ENCODE data around the gene SIK1.
"Not testable (repeated sequence)": the region's sequence is repeated elsewhere in the genome, so short reads cannot be mapped to it uniquely, and the experiment has no call there.

The SIK1 gene

DNA sequence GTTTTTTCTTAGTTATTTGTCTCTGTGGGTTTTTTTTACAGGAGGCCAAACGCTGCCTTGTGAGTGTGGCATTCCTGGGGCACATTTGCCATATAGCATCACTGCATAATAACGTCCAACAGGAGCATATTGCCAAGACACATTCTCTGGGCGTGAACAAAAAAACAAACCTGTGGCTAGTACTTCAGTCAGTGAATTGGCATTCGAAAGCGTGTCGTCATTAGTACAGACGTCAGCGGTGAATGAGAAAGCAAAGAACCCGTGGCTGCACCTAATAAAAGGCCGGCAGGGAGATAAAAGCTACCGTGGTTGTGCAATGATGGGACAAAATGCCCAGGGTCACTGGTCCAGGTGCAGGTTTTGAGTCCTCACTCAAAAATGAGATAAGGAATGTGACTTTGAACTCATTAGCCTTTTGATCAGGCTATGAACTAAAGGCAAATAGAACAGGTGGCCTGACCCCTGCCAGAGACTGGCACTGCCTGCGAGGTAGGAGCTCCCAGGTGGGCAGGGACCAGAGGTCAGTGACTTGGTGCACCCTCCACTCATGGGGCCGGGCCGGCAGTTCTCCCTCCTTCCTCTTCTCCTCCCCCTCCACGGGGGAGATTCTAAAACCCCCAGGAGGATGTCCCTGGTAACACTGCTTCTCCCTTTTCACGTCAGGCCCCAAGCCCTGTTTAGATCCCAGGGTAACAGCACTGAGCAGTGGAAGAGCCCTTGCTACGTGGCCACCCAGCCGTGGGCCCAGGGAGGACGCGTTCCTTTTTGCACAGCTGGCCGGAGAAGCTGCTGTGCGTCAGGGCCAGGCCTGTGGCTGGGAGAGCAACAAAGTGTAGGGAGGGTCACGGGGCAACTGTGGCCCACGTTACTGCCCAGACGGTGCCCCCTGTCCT is 14.2 kb upstream of the SIK1 start:
- not testable (repeated sequence) for DNase-seq (ENCODE audit: low read depth in 1 of 2, low spot score in 1 of 2)

DNA sequence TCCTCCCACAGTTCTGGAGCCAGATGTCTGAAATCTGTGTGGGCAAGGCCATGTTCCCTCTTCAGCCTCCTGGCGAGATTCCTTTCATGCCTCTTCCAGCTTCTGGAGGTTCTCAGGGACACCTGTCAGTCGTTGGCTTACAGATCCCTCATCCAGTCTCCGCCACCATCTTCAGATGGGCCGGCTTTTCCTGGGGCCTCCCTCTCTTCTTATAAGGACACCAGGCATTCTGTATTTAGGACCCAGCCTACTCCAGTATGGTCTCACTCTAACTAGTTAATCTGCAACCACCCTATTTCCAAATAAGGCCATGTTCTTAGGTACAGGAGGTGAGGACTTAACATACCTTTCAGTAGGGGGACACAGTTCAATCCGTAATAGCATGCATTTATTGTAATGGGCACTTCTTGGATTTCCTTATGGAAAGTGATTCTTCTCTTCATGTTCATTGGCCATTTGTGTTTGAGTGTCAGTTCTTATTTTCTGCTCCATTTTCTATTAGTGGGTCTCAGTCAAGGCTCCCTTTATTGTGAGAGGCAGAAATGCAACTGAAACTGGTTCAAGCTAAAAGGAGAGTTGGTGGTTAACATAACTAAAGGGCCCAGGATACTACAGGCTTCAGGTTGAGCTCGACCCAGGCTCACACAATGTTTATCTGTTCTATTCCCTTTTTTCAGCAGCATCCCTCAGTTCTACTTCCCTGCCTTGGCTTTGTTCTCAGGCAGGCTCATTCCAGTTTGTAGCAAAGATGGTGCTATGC is 12.6 kb upstream of the SIK1 start:
- DNase-seq (ENCODE audit: low read depth in 1 of 2, low spot score in 1 of 2) = not testable (repeated sequence)

DNA sequence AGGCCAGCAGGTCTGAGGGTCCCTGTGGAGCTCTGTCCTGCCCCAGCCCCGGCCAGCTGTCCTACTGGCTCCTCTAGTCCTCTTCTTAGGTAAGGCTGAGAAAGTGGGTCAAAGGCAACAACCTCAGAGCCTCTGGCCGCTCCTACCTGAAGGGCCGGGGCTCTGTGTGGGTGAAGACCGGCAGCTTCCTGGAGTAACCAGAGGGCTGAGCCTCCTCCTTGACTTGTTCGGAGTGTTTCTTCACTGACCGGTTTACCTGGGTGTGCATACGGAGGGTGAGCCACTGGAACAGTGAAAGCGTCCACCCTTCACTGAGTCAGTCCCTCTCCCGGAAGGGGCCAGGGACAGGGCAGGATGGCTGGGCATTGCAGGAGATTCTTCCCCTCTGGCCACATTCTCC is 9.3 kb upstream of the SIK1 start:
- DNase-seq (ENCODE audit: low read depth in 1 of 2, low spot score in 1 of 2) = not testable (repeated sequence)

DNA sequence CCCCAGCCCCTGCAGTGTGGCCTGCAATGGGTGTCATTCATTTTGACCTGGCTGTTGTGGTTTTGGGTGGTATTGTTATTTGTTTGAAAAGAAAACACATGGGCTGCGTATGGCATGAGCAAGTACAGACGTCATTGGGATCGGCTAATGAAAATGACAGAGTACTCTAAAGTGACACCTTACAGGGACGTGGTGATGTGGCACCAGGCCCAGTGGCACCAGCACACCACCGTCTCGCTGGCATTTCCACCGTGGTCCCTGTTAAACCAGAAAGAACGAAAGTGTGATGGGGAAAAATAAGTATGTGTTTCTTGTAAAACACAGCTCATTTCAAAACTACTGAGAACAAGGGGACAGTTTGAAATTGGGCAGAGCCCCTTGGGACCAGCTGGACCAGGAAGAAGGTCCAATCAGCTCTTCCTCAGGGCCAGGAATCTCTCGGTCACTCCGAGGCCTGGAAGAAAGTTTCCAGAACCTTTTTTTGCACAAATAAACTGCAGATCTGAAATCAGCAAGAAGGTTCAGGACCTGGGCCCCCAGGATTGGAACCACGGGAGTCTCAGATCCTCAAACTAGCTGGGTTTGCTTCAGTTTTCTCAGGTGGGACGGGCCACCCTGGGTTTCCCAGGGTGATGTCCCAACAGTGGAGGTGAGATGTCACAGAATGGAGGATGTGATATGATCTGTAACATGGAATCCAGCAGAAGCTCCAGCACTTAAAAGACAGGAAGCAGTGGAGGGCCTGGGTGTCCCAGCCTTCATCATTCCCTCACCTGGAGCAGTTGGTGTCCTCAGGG is 6.6 kb upstream of the SIK1 start:
- DNase-seq (ENCODE audit: low read depth in 1 of 2, low spot score in 1 of 2) = not testable (repeated sequence)

DNA sequence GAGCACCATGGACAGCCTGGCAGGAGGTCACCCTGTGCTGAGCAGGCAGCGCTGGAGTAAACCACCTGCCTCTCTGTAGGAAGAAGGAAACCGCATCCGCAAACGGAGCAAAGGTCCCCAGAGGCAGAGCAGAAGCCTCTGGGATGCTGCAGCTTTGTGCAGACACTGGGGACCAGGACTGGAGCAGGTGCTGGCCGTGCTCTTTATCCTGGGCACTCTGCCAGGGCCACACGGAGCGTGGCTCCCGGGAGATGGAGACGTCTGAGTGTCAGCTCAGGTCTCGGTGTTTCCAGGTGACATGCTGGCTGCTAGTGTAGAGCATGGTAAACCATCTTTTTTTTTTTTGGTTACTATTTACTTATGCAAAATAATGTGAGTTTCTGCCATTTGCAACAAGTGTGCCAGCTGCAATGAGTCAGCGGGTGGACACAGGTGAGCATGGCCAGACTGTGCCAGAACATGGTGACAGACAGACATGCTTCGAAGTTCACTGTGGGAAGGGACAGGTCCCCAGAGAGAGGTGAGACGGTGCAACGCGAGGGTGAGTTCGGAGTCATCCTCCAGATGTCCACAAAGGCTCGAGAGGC is 4.0 kb upstream of the SIK1 start:
- not testable (repeated sequence) for DNase-seq (ENCODE audit: low read depth in 1 of 2, low spot score in 1 of 2)

DNA sequence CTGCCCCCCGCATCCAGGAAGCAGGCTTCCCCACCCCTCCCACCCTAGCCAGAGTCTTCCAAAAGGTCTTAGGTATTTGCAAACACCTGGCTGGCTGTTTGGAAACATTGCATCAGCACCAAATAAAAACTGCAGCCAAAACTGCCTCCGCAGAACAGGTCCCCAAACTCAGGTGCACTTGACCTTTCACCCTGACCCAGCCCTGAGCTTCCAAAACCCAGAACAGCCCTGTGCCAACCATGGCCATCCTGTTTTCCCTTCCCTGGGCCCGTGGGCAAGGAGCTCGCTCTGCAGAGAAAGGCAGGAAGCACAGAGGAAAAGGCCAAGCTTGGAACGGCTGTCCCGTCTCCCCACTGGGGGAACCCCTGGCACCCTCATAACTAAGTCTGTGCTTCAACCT is 2.0 kb upstream of the SIK1 start:
- not testable (repeated sequence) for DNase-seq (ENCODE audit: low read depth in 1 of 2, low spot score in 1 of 2)

DNA sequence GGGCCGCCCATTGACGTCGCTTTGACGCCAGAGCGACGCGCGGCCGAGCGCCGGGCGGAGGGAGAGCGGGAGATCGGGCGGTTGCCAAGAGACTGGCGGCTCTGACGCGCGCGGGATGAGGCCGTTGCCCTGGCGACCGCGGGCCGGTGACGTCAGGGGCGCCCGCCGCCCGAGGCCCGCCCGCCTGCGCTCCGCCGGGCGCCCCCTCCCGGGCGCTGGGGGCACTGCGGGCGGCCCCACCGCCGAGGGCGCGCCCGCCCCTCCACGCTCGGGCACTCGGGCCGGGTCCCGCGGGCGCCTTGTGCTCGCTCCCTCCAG is 270 bp upstream of the SIK1 start:
- DNase-seq (ENCODE audit: low read depth in 1 of 2, low spot score in 1 of 2) = not testable (repeated sequence)

DNA sequence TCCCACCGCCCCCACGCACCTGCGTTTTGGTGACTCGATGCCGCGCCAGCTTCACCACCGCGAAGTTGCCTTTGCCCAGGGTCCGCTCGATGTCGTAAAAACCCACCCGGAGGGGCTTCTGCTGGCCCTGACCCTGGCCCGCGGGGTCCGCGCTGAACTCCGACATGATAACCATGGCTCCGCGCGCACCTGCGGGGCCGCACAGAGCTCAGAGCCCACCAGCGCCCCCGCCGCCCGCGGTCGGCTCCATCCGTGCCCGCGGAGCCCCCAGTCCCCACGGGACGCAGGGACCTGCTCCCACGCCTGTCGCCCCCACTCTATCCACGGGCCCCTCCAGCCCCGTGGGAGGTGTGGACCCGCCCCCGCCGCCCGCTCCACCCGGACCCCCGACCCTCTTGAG is 927 bp downstream of the SIK1 start:
- not testable (repeated sequence) for DNase-seq (ENCODE audit: low read depth in 1 of 2, low spot score in 1 of 2)

DNA sequence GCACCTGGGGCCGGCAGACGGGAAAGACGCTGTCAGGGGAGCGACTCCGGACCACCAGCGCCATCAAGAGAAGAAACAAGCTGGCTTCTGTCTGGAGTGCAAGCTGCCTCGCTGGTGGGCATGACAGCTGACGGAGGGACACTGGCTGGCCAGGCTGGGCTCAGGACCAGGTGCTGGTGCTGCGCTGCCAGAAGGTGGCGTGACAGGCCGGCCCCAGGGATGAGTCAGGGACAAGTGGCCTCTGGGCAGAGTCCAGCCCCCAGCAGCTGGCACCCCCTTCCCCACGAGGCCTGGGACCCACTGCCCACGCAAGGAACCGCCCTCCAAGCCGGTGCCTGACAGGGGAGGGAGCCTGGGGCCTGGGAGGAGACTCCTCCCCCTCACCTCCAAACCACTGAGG is 7.5 kb downstream of the SIK1 start:
- DNase-seq (ENCODE audit: low read depth in 1 of 2, low spot score in 1 of 2) = not testable (repeated sequence)

DNA sequence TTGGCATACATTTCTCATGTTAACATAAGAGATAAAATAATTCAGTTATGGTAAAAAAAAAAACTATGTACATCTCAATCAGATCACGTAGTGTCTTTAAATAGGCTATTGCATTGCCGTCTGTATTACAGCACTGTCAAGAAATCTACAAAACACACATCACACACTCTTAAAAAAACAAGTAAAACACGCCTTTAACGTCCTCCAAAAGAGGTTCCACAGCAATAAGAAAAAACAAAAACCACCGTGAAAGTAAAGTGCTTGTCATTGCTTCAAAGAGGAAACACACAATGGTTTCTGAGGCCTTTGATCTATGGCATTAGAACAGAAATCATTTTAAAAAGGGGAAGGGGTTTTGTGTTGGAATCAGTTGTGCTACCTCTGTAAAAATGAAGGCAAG is 12.4 kb downstream of the SIK1 start:
- not testable (repeated sequence) for DNase-seq (ENCODE audit: low read depth in 1 of 2, low spot score in 1 of 2)

DNA sequence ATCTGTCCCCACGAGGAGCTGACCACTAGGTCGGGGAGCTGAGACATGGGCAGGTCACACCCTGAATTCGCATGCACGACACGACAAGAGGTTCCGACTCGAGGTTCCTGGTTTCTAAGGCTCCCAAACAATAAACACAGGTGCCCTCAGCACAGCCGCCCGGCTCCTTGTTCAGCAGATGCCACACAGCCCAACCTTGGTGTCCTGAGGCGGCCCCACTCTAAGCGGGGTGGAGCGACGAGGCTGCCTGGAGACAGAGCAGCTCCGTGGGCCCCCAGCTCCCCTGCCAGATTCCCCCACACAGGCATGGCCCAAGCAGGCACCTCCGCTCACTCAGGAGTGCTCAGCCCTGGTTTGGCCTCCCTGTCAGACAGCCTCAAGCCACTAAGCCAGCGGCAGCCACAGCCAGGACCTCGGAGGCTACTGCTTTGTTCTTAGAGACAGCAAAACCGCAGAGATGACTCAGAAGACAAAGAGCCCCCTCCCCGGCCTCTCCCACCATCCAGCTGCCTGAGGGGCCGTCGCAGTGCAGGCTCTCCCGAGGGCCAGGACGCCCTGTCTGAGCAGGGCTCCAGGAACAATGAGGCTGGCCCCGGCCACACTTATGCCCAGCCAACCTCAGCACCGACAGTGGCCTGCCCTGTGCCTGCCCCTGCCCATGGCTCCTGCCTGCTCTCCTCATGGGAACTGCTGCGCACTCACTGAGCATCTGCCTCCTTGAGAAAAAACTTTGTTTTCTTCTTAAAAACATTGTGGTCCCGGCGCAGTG is 14.7 kb downstream of the SIK1 start:
- DNase-seq (ENCODE audit: low read depth in 1 of 2, low spot score in 1 of 2) = not testable (repeated sequence)

DNA sequence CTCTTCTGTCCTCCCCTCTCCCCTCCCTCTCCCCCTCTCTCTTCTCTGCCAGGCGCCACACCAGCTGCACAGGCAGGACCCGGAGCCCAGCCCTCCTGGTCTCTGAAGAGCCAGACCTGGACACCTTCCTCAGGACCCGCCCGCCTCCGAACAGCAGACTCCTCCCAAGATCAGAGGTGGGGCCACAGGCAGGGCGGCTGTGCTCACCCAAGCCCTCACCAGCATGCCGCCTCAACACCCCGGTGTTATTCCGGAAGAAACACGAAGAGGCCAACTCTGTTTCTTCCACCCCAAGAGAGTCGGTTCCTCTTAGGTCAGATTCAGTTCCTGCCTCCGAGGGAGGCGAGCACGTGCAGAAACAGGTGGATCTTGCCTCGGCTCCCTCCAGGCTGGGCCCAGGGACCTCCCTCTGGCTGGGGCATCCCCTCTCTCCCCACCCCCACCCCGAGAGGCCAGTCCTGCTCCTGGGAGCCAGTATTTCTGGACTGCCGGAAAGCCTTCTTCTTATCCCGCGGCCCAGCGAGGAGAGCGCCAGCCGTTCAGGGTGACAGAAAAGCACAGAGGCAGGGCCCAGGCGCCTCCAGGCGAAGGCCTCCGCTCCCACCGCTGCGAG is 16.4 kb downstream of the SIK1 start:
- not testable (repeated sequence) for DNase-seq (ENCODE audit: low read depth in 1 of 2, low spot score in 1 of 2)

DNA sequence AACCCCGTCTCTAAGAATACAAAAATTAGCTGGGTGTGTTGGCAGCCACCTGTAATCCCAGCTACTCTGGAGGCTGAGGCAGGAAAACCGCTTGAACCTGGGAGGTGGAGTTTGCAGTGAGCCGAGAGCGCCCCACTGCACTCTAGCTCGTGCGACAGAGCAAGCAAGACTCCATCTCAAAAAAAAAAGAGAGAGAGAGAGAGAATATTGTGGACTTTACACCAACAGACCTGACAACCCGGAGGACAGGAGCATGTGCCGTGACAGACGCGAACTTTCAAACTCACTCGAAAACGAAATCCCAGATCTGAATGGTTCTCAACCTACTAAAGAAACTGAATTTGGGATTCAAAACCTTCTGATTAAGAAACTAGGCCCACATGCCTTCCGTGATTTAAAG is 19.8 kb downstream of the SIK1 start:
- DNase-seq (ENCODE audit: low read depth in 1 of 2, low spot score in 1 of 2) = not testable (repeated sequence)

DNA sequence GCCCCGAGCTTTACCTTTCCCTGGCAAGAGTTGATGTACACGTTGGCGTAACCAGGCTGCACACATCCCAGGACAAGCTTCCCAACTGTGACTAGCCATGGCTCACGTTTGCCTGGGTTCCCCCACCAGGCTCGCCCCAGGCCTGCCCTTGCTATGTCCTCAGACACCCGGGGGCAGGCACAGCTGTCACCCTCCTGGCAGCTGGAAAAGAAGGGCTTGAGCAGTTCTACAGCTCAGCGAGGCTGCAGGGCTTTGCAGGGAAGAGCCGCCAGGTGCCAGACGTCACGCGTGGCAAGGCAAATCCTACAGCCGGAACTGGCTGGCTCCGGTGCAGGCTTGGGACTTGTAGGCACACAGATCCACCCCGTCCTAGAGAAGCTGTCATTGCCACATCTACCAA is 22.5 kb downstream of the SIK1 start:
- DNase-seq (ENCODE audit: low read depth in 1 of 2, low spot score in 1 of 2) = not testable (repeated sequence)

DNA sequence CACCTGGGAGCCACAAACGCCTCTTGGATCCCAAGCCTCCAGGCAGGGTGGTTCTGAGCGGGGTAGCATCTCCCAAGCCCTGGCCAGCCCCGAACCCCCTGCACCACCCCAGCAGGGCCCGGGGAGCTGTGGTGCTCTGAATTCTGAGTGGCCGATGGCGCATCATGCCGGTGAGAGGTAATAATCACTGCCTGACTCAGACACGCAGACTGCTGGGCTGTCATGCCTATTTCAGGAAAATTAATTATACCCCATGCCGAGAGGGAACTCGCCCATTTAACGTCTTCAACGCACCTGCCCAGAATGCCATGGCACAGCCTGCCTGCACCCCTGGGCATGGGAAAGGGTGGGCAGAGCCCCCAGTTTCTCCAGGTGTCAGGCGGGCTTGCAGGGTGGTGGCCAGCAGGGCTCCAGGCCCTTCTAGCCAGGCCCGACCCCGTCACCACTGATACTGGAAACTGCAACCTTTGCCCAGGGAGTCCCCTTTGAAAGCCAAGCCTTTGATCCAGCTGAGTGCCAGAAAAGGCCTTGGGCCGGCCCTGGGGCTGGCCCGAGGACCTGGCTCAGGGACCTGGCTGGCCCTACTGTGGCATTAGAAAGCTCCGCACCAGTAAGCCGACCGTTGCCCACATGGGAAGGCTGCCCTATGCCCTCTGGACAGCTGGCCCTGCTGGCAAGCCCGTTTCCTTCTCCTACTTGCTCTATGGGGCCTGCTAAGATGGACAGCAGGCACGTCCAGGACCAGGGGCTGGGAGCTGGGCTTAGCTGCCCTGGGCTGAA is 23.1 kb downstream of the SIK1 start:
- DNase-seq (ENCODE audit: low read depth in 1 of 2, low spot score in 1 of 2) = not testable (repeated sequence)

DNA sequence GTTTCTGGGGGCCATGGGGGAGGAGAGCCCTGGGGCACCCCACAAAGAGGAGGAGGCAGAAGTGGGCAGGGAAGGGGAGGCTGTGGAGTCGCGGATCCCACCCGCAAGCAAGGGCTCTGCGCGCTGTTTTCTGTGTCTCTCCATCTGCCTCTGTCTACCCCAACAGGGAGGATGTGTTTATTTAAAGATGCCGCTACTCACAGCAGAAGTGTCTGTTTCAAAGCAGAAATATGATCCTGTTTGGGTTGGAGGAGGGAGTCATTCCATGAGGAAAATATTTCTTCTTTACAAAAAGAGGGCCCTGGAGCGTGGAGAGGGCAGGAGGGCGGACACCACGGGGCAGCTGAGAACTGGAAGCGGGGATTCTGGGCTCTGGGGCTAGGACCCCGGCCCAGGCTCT is 25.8 kb downstream of the SIK1 start:
- DNase-seq (ENCODE audit: low read depth in 1 of 2, low spot score in 1 of 2) = not testable (repeated sequence)

DNA sequence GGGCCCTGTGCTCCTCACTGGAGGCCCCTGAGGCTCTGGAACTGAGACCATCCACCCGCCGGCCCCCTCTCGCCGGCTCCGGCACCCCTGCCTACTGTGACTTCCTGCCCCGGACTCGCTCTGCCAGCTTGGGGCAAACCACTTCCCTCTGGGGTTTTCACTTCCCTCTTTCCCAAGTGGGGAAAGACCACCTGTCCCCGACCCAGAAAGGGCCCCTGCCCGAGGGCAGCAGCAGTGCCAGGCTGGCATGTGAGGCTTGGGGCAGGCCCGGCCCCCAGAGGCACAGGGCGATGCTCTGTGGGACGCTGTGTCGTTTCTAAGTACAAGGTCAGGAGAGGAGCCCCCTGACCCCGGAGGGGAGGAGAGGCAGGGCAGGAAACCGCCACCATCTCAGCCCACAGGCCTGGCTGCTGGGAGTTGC is 27.3 kb downstream of the SIK1 start:
- DNase-seq (ENCODE audit: low read depth in 1 of 2, low spot score in 1 of 2) = not testable (repeated sequence)

DNA sequence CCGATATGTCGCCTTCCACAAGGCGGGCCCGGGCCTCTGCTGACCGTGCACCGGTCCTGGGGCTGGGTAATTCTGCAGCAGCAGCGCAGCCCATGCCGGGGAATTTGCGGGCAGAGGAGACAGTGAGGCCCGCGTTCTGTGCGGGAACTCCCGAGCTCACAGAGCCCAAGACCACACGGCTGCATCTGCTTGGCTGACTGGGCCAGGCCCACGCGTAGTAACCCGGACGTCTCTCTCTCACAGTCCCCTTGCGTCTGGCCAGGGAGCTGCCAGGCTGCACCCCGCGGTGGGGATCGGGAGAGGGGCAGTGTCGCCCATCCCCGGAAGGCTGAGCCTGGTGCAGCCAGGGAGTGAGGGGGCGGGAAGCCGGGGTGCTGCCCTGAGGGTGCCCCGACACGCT is 27.8 kb downstream of the SIK1 start:
- DNase-seq (ENCODE audit: low read depth in 1 of 2, low spot score in 1 of 2) = not testable (repeated sequence)

DNA sequence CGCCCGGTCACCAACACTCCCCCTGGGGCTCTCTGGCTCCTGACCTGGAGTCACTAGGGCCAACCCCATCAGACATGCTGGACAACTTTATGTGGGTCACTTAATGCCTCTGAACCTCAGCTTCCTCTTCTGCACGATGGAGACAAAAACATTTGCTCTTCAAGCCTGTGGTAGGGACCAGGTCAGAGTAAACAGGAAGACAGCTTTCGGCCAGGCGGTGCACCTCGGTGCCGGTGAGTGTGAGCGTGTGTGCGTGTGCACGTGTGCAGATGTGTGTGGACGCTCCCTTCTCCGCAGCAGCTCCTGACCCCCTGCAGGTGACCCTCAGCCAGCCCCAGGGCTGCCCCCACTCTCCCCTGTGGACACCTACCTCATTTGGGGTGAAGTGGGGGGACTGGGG is 28.4 kb downstream of the SIK1 start:
- DNase-seq (ENCODE audit: low read depth in 1 of 2, low spot score in 1 of 2) = not testable (repeated sequence)
